IMR-90 (cell line): ENCODE results near the gene AP2A1.

ENCODE experiments used
- CTCF ChIP-seq: conservative IDR thresholded peaks from 2 replicates; pipeline ENCODE4 v1.5.1; 2012; ENCODE audit warnings: mild to moderate bottlenecking, low read depth, low read length, improper control_type of control experiment
- FOS ChIP-seq: fragments of 150-350 bp; IDR thresholded peaks from 2 replicates; pipeline ENCODE4 v1.6.1; 2016; ENCODE audit warnings: low read depth, low read length
- MAFK ChIP-seq: IDR thresholded peaks from 2 replicates; pipeline ENCODE4 v1.6.1; 2012; ENCODE audit warnings: low read depth, low read length, improper control_type of control experiment
- MAZ ChIP-seq: IDR thresholded peaks from 2 replicates; pipeline ENCODE4 v1.6.1; 2012; ENCODE audit warnings: low read depth, mild to moderate bottlenecking, low read length, improper control_type of control experiment, moderate library complexity, borderline replicate concordance
- POLR2A ChIP-seq: IDR thresholded peaks from 2 replicates; pipeline ENCODE4 v1.6.1; 2012; ENCODE audit warnings: mild to moderate bottlenecking, low read depth, low read length
- RAD21 ChIP-seq: IDR thresholded peaks from 2 replicates; pipeline ENCODE4 v1.6.1; 2012; ENCODE audit warnings: low read length, improper control_type of control experiment
- RCOR1 ChIP-seq: IDR thresholded peaks from 2 replicates; pipeline ENCODE4 v1.6.1; 2012; ENCODE audit warnings: mild to moderate bottlenecking, low read length, improper control_type of control experiment; ENCODE audit not compliant: insufficient replicate concordance
- RFX5 ChIP-seq: IDR thresholded peaks from 2 replicates; pipeline ENCODE4 v1.8.0; 2012; ENCODE audit warnings: low read depth, mild to moderate bottlenecking, low read length, moderate library complexity
- USF2 ChIP-seq: fragments of 150-350 bp; IDR thresholded peaks from 2 replicates; pipeline ENCODE4 v1.6.1; 2017; ENCODE audit warnings: mild to moderate bottlenecking, antibody characterized with exemption, low read length, low read depth

DNA sequence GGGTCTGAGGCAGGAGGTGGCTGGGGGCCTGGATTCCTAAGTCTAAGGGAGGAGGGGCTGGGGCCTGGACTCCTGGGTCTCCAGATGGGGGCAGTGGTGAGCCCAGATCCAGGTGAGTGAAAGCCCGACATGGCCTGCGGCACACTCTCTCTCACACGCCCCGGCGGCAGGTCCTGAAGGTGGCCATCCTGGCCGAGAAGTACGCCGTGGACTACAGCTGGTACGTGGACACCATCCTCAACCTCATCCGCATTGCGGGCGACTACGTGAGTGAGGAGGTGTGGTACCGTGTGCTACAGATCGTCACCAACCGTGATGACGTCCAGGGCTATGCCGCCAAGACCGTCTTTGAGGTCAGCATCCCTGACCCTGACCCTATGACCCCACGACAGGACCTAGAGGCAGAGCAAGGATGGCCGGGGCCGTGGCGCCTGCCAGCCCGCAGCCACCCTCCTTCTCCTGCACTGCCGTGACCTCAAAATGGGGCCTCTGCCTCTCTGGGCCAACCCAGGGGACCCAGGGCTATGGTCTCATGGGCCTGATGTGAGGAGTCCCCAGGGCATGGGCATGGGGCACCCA is 33.1 kb downstream of the AP2A1 start:
- peak; percentile 11; the same call in 1 of the 2 replicates for TF ChIP-seq CTCF
- no peak for TF ChIP-seq FOS
- no peak for TF ChIP-seq POLR2A
- TF ChIP-seq MAFK = no peak
- TF ChIP-seq RAD21 = no peak
- TF ChIP-seq MAZ = no peak
- TF ChIP-seq RFX5 = no peak
- TF ChIP-seq RCOR1 = no peak
- no peak for TF ChIP-seq USF2
